T-cell (primary cell): ENCODE results near the gene SMIM1. TPM values are rescaled to one million over a fixed set of nuclear protein-coding genes. Genes with fewer than 3 reads are reported as not detected.
"Not testable (repeated sequence)": the region's sequence is repeated elsewhere in the genome, so short reads cannot be mapped to it uniquely, and the experiment has no call there.

Source experiments
- ATAC-seq, 4 experiments: fragments of 200-7000 bp in 3 of 4; fragments of 150-1000 bp in 1 of 4; cut with Tn5 transposase; replicated peaks in 1 of 4; 1 replicate in 3 of 4; 2 replicates in 1 of 4; pipeline ENCODE4 v1.10.0; 2021; ENCODE audit warnings: moderate library complexity in 3 of 4, mild to moderate bottlenecking in 2 of 4, moderate number of reproducible peaks in 1 of 4
- CTCF ChIA-PET, 2 donors: fragments of 300-600 bp; sonication (Branson Sonifier 250); formaldehyde crosslinking; loops; one replicate each; lab custom pipeline; 2022; ENCODE audit warnings: antibody characterized with exemption in 2 of 2; lab: Charles Lee
- POLR2A ChIA-PET, 2 donors: fragments of 300-600 bp; sonication (Branson Sonifier 250); formaldehyde crosslinking; loops; one replicate each; lab custom pipeline; 2022; ENCODE audit warnings: antibody characterized with exemption in 2 of 2; lab: Charles Lee
- DNase-seq, 35 experiments: peaks; one replicate each; pipeline versions ENCODE4 v3.0.0 to v3.0.0-alpha.2; 2013 to 2023
- H3K27ac ChIP-seq: one replicate; pipeline ENCODE4 v1.5.1; 2013; ENCODE audit warnings: low read length
- H3K27me3 ChIP-seq, 2 experiments: replicated peaks in 1 of 2; 1 replicate in 1 of 2; 2 replicates in 1 of 2; pipeline versions ENCODE4 v1.6.1 to v1.7.0; 2013; ENCODE audit warnings: low read length in 1 of 2, mixed read lengths in 1 of 2; ENCODE audit not compliant: control insufficient read depth in 2 of 2, insufficient read depth in 2 of 2; ENCODE audit errors: extremely low read depth in 1 of 2
- H3K36me3 ChIP-seq, 2 donors: 1 replicate in 1 of 2; 2 replicates in 1 of 2; pipeline versions ENCODE4 v1.6.1 to v1.7.0; 2013; ENCODE audit warnings: low read length in 1 of 2; ENCODE audit not compliant: control insufficient read depth in 2 of 2, insufficient read depth in 1 of 2; ENCODE audit errors: extremely low read depth in 1 of 2
- H3K4me1 ChIP-seq, 2 experiments: 1 replicate in 1 of 2; 2 replicates in 1 of 2; pipeline versions ENCODE4 v1.6.1 to v1.7.0; 2013; ENCODE audit warnings: low read length in 2 of 2, mixed read lengths in 1 of 2; ENCODE audit not compliant: insufficient read depth in 2 of 2, control insufficient read depth in 1 of 2; ENCODE audit errors: extremely low read depth in 1 of 2
- H3K4me3 ChIP-seq, 2 donors: 1 replicate in 1 of 2; 2 replicates in 1 of 2; pipeline versions ENCODE4 v1.5.1 to v1.7.0; 2013; ENCODE audit warnings: mild to moderate bottlenecking in 2 of 2, low read length in 1 of 2, moderate library complexity in 1 of 2; ENCODE audit not compliant: control insufficient read depth in 1 of 2; ENCODE audit errors: extremely low read depth in 1 of 2
- H3K9me3 ChIP-seq: 2 replicates; pipeline ENCODE4 v1.7.0; 2013
- H3K27ac Mint-ChIP-seq, 2 donors: one replicate each; pipeline ENCODE4 v1.8.0; 2020 to 2021; ENCODE audit warnings: mild to moderate bottlenecking in 2 of 2, mixed read lengths in 2 of 2
- H3K27me3 Mint-ChIP-seq, 2 donors: one replicate each; pipeline ENCODE4 v1.8.0; 2021 to 2022; ENCODE audit warnings: mixed read lengths in 2 of 2
- H3K36me3 Mint-ChIP-seq: one replicate; pipeline ENCODE4 v1.8.0; 2021; ENCODE audit warnings: mixed read lengths
- H3K4me1 Mint-ChIP-seq, 3 donors: one replicate each; pipeline ENCODE4 v1.8.0; 2020 to 2022; ENCODE audit warnings: mixed read lengths in 3 of 3, mild to moderate bottlenecking in 1 of 3
- H3K4me3 Mint-ChIP-seq, 3 donors: one replicate each; pipeline ENCODE4 v1.8.0; 2020 to 2022; ENCODE audit warnings: mild to moderate bottlenecking in 3 of 3, mixed read lengths in 3 of 3, moderate library complexity in 3 of 3
- H3K9me3 Mint-ChIP-seq, 3 donors: one replicate each; pipeline ENCODE4 v1.8.0; 2020 to 2022; ENCODE audit warnings: mixed read lengths in 3 of 3
- WGBS: methylation state at CpG from one replicate; pipeline ENCODE4 v1.1.5; 2013; ENCODE audit warnings: missing lambda C conversion rate; ENCODE audit not compliant: insufficient coverage; 5-methylcytosine and 5-hydroxymethylcytosine counted together
- total RNA-seq, 35 experiments: library from RNA in 6 of 35; stranded (reverse) in 6 of 35; fragments of 120-200 nt in 1 of 35; gene quantifications; one replicate each; pipeline versions ENCODE4 v1.2.1 to v1.2.4 and lab custom pipeline; 2013 to 2026

The SMIM1 gene
- total RNA-seq, 5 donors from 2014 or later (not counting 1 experiment from before 2014, with no cell fraction given) = 1.3 to 6.2 (median 4.2) TPM

DNA sequence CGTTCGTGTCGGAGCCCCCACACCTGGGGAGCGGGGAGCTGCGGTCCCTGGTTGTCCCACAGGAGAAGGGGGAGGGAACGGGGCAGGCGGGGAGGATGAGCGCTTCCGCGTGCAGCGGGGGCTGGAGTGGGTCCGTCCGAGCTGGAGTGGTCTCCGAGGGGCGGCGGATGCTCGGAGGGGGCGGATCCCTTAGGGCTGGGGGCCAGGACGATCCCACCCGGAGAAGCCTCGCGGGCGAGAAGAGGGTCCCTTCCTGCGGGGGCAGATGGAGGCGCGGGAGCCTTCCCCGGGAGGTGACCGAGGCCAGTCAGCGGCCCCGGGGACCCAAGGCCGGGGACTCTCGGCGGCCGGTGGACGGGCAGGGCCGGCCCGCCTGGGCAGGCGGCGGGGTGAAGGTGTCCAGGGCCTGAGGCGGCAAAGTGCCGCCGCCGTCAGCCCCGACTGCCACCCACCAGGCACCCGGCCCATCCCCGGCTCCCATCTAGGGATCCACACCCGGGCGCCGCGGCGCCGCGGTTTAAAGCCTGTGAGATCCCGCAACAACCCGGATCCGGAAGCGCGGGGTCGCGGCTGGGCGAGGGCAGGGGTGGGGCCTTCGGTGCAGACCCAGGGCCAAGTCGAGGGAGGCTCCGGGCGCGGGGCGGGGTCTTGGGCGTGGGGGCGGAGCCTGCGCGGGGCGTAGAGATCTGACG, 25.6 kb upstream of the SMIM1 start:
- DNase-seq = peak; percentile 52 to 90 (median 84)
- H3K36me3 ChIP-seq = peaks cover 3 to 6% of the 10 kb centered on the region in 2 donors
- peak overlapping the region; percentile 46 to 56 for H3K4me3 ChIP-seq
- Mint-ChIP-seq H3K27me3 (no peaks in the 10 kb centered on the region), H3K4me3 (peak overlapping the region; percentile 72 to 79 (median 77)), H3K4me1 (peaks cover 31 to 36% (median 35%) of the 10 kb centered on the region in 3 donors), H3K36me3 (peaks cover 4% of the 10 kb centered on the region), H3K9me3 (no peaks in the 10 kb centered on the region), H3K27ac (peak overlapping the region; percentile 73 to 82)
- POLR2A ChIA-PET = no interaction called here
- H3K27ac ChIP-seq = peak overlapping the region; percentile 53
- CTCF ChIA-PET = no interaction called here
- H3K27me3 ChIP-seq = peaks cover 0 to 1% of the 10 kb centered on the region in 2 experiments
- H3K9me3 ChIP-seq = no peaks in the 10 kb centered on the region
- ATAC-seq = peak; percentile 97 to 99 (median 98)
- 4% methylated on average over 68 of the region's 73 CpGs for WGBS
- peaks cover 2 to 19% of the 10 kb centered on the region in 2 experiments for H3K4me1 ChIP-seq

DNA sequence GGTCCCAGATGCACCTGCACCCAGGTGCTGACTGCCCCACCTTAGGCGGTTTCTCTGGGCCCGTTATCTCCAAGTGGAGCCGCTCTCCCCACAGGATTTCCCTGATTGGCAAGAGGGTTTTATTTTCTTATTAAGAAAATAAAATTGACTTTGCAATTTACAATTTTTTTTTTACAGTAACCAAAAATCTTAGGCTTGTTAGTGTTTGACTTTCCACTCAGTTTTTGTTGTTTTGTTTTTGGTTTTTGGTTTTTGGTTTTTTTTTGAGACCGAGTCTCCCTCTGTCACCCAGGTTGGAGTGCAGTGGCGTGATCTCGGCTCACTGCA, 25.1 kb upstream of the SMIM1 start:
- peak overlapping the region in 1 of 2 donors; percentile 46 for H3K4me3 ChIP-seq
- peaks cover 31 to 36% (median 35%) of the 10 kb centered on the region in 3 donors for H3K4me1 Mint-ChIP-seq
- H3K36me3 ChIP-seq = peaks cover under 1 to 3% of the 10 kb centered on the region in 2 donors
- H3K4me3 Mint-ChIP-seq = peak overlapping the region; percentile 67 to 77 (median 68)
- ChIA-PET POLR2A (no interaction called here), CTCF (no interaction called here)
- peaks cover 2 to 19% of the 10 kb centered on the region in 2 experiments for H3K4me1 ChIP-seq
- no peaks in the 10 kb centered on the region for H3K9me3 Mint-ChIP-seq
- H3K27me3 Mint-ChIP-seq = no peaks in the 10 kb centered on the region
- no peak for DNase-seq
- no peak for ATAC-seq
- H3K9me3 ChIP-seq = no peaks in the 10 kb centered on the region
- peaks cover 4% of the 10 kb centered on the region for H3K36me3 Mint-ChIP-seq
- H3K27ac Mint-ChIP-seq = peak overlapping the region in 1 of 2 donors; percentile 52
- H3K27ac ChIP-seq = peak overlapping the region; percentile 53
- H3K27me3 ChIP-seq = peaks cover 0 to 6% of the 10 kb centered on the region in 2 experiments
- no CpG with 5 or more reads among the region's 6 CpGs for WGBS

DNA sequence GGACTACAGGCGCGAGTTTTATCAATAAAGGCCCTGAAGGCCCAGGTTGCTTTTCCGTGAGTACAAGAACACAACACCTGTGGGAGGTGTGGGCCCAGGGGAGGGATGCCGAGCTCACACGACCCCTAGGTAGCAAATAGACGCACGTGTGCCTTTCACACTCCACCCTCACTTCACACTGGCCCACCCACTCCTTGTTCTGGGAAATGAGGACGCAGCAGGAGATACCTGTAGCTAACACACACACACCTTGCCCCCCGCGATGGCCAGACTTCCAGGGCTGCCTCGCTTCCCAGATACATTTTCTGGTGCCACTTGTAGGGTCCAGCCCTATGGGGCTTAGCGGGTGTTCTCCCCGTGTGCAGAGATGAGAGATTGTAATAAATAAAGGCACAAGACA, 24.6 kb upstream of the SMIM1 start:
- POLR2A ChIA-PET = no interaction called here
- H3K27me3 Mint-ChIP-seq = no peaks in the 10 kb centered on the region
- H3K36me3 Mint-ChIP-seq = peaks cover 4% of the 10 kb centered on the region
- Histone ChIP-seq H3K27me3 (peaks cover 0 to 10% of the 10 kb centered on the region in 2 experiments), H3K27ac (no peak overlapping the region), H3K4me3 (peak overlapping the region in 1 of 2 donors; percentile 46), H3K36me3 (peaks cover 0 to 3% of the 10 kb centered on the region in 2 donors), H3K4me1 (peaks cover 2 to 19% of the 10 kb centered on the region in 2 experiments), H3K9me3 (no peaks in the 10 kb centered on the region)
- DNase-seq (no peak), ATAC-seq (no peak)
- H3K4me1 Mint-ChIP-seq = peaks cover 31 to 36% (median 35%) of the 10 kb centered on the region in 3 donors
- peak overlapping the region; percentile 39 to 52 for H3K27ac Mint-ChIP-seq
- peak overlapping the region; percentile 67 to 77 (median 68) for H3K4me3 Mint-ChIP-seq
- CTCF ChIA-PET = no interaction called here
- 92% methylated on average over 4 of the region's 13 CpGs for WGBS
- H3K9me3 Mint-ChIP-seq = no peaks in the 10 kb centered on the region

DNA sequence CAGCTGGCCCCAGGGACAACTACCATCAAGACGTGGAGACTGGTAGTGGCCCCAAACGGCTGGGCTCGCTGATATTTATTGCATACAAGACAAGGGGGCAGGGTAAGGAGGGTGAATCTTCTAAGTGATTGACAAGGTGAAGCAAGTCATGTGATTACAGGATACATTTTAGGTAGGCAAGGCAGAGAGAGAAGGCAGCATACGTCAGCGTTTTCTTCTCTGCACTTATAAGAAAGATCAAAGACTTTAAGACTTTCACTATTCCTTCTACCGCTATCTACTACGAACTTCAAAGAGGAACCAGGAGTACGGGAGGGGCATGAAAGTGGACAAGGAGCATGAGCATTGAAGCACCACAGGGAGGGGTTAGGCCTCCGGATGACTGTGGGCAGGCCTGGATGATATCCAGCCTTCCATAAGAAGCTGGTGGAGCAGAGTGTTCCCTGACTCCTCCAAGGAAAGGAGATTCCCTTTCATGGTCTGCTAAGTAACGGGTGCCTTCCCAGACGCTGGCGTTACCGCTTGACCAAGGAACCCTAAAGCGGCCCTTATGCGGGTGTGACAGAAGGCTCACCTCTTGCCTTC, 24.1 kb upstream of the SMIM1 start:
- H3K27ac ChIP-seq, H3K36me3 ChIP-seq, H3K4me3 ChIP-seq, ATAC-seq, H3K9me3 Mint-ChIP-seq, H3K36me3 Mint-ChIP-seq, DNase-seq, H3K27ac Mint-ChIP-seq, H3K9me3 ChIP-seq, CTCF ChIA-PET, H3K27me3 Mint-ChIP-seq: not testable (repeated sequence)
- Histone ChIP-seq H3K4me1 (peaks cover 2 to 19% of the 10 kb centered on the region in 2 experiments), H3K27me3 (peaks cover 0 to 13% of the 10 kb centered on the region in 2 experiments)
- POLR2A ChIA-PET = interaction anchor here in 1 of 2 donors (0.6 kb wide), 1 partner anchor 10 kb away, joined by 3 read pairs; no protein-coding TSS in a partner anchor
- Mint-ChIP-seq H3K4me1 (peaks cover 31 to 32% (median 32%) of the 10 kb centered on the region in 3 donors), H3K4me3 (peak overlapping the region; percentile 39 to 77 (median 68))
- no CpG with 5 or more reads among the region's 15 CpGs for WGBS

DNA sequence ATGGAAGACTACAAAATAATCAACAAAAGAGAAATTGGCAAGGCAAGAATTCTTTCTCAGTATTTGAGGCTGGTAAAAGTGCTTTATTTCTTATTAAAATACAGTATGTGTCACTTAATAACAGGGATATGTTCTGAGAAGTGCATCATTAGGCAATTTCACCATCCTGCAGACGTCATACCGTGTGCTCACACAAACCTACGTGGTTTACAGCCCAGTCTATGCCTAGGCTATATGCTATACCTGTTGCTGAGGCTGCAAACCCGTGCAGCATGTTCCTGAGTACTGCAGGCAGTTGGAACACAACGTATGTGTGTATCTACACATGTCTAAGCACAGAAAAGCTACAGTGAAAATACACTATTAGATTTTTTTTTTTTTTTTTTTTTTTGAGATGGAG, 23.0 kb upstream of the SMIM1 start:
- Mint-ChIP-seq H3K36me3 (no peaks in the 10 kb centered on the region), H3K27ac (no peak overlapping the region), H3K27me3 (peaks cover 0 to 2% of the 10 kb centered on the region in 2 donors), H3K4me1 (peaks cover 30% of the 10 kb centered on the region in 3 donors), H3K4me3 (no peak overlapping the region), H3K9me3 (no peaks in the 10 kb centered on the region)
- CTCF ChIA-PET = no interaction called here
- Histone ChIP-seq H3K27me3 (peaks cover 0 to 24% of the 10 kb centered on the region in 2 experiments), H3K4me3 (no peak overlapping the region), H3K36me3 (no peaks in the 10 kb centered on the region), H3K27ac (no peak overlapping the region), H3K4me1 (peaks cover 2 to 19% of the 10 kb centered on the region in 2 experiments), H3K9me3 (no peaks in the 10 kb centered on the region)
- DNase-seq (no peak), ATAC-seq (no peak)
- POLR2A ChIA-PET = no interaction called here
- WGBS = 51% methylated on average over 3 of the region's 5 CpGs

DNA sequence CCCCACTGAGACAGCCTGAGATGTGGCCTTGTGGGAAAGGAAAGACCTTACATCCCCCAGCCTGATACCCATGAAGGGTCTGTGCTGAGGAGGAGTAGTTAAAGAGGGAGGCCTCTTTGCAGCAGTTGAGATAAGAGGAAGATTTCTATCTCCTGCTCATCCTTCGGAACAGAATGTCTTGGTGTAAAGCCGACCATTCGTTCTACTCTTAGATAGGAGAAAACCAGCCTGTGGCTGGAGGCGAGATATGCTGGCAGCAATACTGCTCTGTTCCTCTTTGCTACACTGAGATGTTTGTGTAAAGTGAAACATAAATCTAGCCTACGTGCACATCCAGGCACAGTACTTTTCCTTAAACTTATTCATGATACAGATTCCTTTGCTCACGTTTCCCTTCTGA, 21.8 kb upstream of the SMIM1 start:
- no peaks in the 10 kb centered on the region for H3K36me3 ChIP-seq
- no peaks in the 10 kb centered on the region for H3K9me3 ChIP-seq
- no peaks in the 10 kb centered on the region for H3K9me3 Mint-ChIP-seq
- H3K27ac Mint-ChIP-seq = no peak overlapping the region
- no peak overlapping the region for H3K4me3 Mint-ChIP-seq
- peaks cover 2 to 19% of the 10 kb centered on the region in 2 experiments for H3K4me1 ChIP-seq
- CTCF ChIA-PET = no interaction called here
- WGBS = 75% methylated on average over 2 of the region's 6 CpGs
- peaks cover 17 to 19% (median 18%) of the 10 kb centered on the region in 3 donors for H3K4me1 Mint-ChIP-seq
- no peak for DNase-seq
- H3K27me3 ChIP-seq = peaks cover 0 to 31% of the 10 kb centered on the region in 2 experiments
- no peak overlapping the region for H3K27ac ChIP-seq
- no peak for ATAC-seq
- no peaks in the 10 kb centered on the region for H3K36me3 Mint-ChIP-seq
- no peak overlapping the region for H3K4me3 ChIP-seq
- peaks cover 0 to 7% of the 10 kb centered on the region in 2 donors for H3K27me3 Mint-ChIP-seq
- POLR2A ChIA-PET = no interaction called here
